SH-SY5Y (cell line): ENCODE results near the gene PPP1R1B.

Experiments used
- GATA2 ChIP-seq: IDR thresholded peaks from 2 replicates; pipeline ENCODE4 v1.6.1; 2011; ENCODE audit warnings: mild to moderate bottlenecking, low read depth, low read length
- GATA3 ChIP-seq: IDR thresholded peaks from 2 replicates; pipeline ENCODE4 v1.6.1; 2011; ENCODE audit warnings: low read depth, mild to moderate bottlenecking, low read length, moderate library complexity

The PPP1R1B gene

DNA sequence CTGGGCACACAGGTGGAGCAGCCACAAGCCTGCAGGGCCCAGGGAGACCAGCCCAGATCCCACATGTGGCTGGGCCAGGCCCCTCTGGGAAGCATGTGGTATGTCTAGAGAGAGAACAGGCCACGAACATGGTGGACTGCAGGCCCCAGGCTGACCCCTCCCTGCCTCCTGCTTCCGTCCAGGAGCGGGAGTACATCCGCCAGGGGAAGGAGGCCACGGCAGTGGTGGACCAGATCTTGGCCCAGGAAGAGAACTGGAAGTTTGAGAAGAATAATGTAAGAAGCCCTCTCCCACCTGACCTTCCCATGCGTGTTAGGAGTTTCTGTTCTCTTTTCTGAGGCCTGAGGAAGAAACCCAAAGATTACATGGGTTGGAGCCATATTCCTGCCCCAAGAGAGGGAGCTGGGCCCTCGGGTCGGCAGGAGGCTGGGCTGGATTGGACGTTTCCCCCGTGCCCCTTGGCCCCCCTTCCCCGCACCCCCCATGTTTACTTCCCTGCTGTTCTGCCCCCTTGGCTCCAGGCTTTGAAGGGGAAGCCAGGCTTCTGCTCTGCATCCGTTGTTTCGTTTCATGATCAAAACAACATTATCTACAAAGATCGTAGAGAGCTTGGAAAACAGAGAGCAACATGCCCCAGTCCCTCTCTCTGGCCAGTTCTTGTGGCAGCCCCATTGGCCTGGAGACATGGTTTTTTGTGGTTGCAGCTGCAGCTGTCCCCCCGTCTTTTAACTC is 32.7 kb downstream of the PPP1R1B start:
- no peak for TF ChIP-seq GATA3
- TF ChIP-seq GATA2, result peak; percentile 46

DNA sequence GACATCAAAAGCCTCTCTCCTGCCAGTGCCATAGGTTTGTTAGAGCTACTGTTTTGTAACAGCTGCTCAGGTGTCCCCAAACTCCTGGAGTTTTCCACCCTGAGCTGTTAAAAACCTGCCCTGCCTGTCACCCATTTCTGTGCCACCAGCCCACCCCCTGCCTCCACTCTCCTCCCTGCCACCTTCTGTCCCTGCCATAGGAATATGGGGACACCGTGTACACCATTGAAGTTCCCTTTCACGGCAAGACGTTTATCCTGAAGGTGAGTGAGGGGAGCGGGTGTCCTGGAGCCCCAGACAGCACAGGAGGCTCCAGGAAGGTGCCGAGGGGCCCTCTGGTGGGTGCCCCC is 33.2 kb downstream of the PPP1R1B start:
- no peak for TF ChIP-seq GATA3
- no peak for TF ChIP-seq GATA2

DNA sequence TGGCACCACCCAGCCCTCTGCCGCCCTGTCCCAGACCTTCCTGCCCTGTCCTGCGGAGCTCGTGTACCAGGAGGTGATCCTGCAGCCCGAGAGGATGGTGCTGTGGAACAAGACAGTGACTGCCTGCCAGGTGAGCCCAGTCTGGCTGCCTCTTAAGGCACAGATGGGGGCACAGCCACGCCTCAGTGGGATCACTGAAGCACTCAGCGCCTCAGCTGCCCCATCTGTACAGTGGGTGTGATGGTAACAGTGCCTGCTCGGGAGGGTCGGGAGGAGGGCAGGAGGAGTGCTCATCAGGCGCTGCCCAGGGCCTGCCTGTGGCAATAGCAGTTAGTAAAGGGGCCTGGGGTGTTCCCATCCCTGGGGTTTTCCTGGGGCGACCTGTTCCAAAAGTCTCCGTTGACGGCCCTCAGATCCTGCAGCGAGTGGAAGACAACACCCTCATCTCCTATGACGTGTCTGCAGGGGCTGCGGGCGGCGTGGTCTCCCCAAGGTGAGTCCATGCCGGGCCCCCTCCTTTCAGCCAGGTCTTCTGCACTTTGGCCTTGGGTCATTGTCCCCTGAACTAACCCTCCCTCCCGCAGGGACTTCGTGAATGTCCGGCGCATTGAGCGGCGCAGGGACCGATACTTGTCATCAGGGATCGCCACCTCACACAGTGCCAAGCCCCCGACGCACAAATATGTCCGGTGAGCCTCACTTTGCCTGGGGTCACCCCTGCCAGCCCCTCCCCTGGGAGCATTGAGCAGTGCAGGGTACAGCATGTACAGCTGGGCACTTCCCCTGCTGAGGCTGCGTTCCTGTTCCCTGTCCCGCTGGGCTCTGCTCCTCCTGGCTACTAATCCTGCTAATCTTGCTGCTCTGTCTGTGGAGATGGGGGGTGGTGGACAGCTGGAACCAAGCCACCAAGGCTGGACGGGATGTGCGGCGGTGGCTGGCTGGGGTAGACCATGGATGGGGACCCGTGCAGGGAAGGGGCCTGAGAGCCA is 33.9 kb downstream of the PPP1R1B start:
- TF ChIP-seq GATA2 (peak; percentile 31; the same call in 1 of the 2 replicates), GATA3 (no peak)

DNA sequence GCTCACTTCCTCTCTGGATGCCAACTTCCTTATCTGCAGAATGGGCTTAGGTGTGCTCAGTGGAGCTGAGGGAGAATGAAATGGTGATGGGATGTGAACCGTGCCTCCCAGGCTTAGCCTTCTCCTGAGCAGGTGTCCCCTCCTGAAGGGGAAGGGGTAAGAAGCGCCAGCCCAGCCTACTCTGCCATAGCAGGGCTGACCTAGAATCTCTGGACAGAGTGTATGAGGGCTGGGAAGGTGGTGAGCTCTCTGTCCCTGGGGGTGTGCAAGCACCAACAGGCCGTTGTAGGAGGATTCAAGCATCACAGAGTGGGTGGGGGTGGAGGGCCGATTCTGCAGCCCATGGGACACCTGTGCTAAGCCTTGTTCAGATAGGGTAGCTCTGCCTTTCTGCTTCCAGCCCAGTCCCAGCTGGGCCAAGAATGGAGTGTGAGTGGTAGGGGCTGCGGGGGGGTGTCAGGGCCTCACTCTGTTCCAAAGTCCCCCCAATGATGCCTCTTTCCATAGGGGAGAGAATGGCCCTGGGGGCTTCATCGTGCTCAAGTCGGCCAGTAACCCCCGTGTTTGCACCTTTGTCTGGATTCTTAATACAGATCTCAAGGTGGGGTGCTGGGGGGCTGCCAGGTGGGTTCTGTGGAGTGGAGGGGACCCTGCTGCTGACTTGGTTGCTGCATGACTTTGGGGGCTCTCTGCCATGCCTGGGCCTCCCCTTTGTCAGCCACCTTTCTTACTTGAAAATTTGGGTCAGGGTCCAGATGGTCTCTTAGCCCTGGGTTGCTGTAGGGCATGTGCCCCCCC is 35.2 kb downstream of the PPP1R1B start:
- TF ChIP-seq GATA3 (no peak), GATA2 (no peak)

DNA sequence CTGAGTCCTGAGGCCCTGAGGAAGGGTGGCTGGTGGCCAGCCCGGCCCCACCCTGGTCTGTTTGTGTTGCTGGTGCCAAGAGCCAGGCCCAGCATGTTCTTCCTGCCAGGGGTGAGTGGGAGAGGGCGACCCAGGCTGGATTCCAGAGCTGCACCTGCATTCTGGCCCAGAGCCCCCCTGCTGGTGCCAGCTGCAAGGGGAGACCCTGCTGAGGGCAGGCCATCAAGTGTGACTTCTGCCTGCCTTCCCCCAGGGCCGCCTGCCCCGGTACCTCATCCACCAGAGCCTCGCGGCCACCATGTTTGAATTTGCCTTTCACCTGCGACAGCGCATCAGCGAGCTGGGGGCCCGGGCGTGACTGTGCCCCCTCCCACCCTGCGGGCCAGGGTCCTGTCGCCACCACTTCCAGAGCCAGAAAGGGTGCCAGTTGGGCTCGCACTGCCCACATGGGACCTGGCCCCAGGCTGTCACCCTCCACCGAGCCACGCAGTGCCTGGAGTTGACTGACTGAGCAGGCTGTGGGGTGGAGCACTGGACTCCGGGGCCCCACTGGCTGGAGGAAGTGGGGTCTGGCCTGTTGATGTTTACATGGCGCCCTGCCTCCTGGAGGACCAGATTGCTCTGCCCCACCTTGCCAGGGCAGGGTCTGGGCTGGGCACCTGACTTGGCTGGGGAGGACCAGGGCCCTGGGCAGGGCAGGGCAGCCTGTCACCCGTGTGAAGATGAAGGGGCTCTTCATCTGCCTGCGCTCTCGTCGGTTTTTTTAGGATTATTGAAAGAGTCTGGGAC is 36.0 kb downstream of the PPP1R1B start:
- TF ChIP-seq GATA3 (no peak), GATA2 (no peak)

DNA sequence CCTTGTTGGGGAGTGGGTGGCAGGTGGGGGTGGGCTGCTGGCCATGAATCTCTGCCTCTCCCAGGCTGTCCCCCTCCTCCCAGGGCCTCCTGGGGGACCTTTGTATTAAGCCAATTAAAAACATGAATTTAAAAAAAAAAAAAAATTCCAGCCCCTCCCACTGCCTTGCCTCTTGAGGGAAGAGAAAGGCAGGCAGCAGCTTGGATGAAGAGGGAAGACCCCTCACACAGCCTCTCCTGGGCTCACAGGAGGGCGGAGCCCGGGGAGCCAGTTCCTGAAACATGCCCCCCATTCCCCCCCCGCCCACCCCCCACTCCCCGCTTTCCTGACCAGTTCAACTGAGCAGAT is 36.6 kb downstream of the PPP1R1B start:
- no peak for TF ChIP-seq GATA3
- no peak for TF ChIP-seq GATA2

DNA sequence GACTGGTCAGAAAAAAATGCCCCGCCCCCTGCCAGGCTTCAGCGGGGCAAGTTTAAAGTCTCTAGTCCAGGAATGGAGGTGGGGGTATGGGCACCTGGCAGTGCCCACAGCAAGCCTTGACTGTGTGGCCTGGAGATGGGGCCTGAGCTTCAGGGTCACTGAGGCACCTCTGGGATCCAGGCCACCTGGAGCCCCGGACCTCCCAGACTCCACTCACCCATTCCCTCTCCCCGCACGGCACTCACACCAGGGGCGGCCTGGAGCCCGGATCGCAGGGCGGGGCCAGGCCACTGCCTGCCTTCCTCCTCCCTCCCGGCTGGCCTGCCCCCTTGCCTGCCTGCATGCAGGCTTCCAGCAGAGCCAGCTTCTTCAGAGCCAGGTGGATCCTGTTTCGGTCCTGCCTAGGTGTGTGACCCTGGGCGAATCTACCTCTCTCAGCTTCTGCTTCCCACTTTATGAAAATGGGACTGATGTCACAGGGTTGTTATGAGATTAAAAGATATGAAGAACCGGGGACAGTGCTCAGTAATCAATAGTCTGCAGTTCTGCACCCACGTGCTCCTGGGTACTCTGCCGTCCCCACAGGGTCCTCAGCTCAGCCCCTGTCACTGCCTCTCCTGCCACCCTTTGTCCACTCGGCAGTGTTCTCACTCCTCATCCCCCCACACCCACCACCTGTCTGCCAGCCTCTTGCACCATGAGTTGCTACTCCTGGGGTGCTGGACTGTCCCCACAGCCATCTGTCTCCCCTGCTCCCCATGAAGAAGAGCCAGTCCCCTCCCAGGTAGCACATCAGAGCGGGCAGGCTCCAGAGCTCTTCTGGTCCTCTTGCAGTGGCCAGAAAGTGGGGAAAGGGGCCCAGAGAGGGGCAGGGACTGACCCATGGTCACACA is 37.2 kb downstream of the PPP1R1B start:
- TF ChIP-seq GATA3, result no peak
- no peak for TF ChIP-seq GATA2

DNA sequence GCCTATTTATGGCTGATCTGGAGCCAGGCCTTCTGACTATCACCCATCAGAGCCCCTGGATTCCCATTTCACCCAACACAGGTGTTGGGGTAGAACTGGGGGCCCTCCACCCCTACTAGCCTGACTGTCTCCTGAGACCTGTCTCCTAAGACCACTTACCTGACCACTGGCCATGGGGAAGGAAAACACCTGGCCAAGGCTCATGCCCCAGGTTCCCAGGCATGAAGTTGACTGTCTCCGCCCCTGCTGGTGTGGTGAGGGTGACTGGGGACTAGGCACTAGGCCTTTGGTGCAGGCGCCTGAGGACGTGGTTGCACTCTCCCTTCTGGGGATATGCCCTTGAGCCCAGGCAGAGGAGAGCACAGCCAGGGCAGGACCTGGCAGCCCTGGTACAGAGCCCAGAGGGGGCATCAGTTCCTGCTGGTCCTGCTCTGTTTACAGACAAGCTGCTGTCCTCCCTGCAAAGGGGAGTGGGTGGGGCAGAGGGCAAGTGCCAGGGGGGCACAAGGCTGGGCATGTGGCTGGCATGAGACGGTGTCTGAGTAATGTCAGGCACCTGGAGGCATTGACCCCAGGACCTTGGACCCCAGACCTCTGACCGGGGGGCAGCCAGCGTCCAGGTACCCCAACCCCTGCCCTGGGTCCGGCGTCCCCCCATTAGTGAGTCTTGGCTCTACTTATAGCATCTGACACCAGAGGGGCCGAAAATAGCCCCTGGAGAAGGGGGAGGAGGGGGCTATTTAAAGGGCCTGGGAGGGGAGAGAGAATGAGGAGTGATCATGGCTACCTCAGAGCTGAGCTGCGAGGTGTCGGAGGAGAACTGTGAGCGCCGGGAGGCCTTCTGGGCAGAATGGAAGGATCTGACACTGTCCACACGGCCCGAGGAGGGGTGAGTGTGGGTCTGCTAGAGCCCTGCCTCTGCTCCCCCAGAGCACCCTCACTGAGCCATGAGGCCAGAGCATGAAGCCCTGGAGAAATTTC is 38.1 kb downstream of the PPP1R1B start, which contains the start of gene TCAP:
Gene TCAP (plus strand): TSS at position 769 of the 981 bp plus-strand sequence. CDS start 11 bp downstream, at position 780.
- TF ChIP-seq GATA3, result no peak
- no peak for TF ChIP-seq GATA2

DNA sequence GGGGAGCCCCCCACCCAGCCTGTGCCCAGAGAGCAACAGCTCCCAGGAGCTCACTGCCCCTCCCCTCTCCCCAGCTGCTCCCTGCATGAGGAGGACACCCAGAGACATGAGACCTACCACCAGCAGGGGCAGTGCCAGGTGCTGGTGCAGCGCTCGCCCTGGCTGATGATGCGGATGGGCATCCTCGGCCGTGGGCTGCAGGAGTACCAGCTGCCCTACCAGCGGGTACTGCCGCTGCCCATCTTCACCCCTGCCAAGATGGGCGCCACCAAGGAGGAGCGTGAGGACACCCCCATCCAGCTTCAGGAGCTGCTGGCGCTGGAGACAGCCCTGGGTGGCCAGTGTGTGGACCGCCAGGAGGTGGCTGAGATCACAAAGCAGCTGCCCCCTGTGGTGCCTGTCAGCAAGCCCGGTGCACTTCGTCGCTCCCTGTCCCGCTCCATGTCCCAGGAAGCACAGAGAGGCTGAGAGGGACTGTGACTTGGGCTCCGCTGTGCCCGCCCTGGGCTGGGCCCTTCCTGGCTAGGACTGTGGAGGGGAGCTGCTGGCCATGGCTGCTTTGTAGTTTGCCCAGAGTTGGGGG is 39.0 kb downstream of the PPP1R1B start:
- TF ChIP-seq GATA2 (no peak), GATA3 (no peak)

DNA sequence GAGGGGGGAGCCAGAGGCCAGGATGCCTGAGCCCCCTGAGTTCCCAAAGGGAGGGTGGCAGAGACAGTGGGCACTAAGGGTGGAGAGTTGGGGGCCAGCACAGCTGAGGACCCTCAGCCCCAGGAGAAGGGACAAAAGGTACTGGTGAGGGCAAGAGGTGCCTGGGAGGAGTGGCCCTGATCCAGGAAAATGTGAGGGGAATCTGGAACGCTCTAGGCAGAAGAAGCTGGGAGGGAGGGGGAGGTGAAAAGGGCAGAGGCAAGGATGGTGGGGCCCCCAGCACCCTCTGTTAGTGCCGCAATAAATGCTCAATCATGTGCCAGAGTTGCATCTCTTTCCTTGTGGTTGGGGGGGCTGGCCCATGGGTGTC is 39.5 kb downstream of the PPP1R1B start:
- TF ChIP-seq GATA3 (no peak), GATA2 (no peak)
